ENCODE measurements around the gene OPRM1.

Gene OPRM1

GRCh38 chr6:154123155-154123956 is 84.3 kb downstream of the OPRM1 start:
- H3K36me3 ChIP-seq (replicated peaks; ENCODE audit: low read depth, low read length): no peaks in the 10 kb centered on the region
- H3K9me3 ChIP-seq (ENCODE audit: insufficient read depth, low read length): no peaks in the 10 kb centered on the region
- no peak overlapping the region for H3K9ac ChIP-seq (ENCODE audit: low read length)
- TF ChIP-seq EZH2phosphoT487 (IDR thresholded peaks at IDR 0.05; ENCODE audit: low read depth) (no peak), CTCF (IDR thresholded peaks at IDR 0.05; ENCODE audit: low read depth, low read length) (no peak)
- no peak overlapping the region for H3K4me2 ChIP-seq (ENCODE audit: low read length)
- H3K4me3 ChIP-seq (ENCODE audit: low read length): no peak overlapping the region
- H2AFZ ChIP-seq (ENCODE audit: low read depth, low read length): no peak overlapping the region
- peaks cover 2% of the 10 kb centered on the region; the same call in 1 of the 2 replicates for H3K27me3 ChIP-seq (ENCODE audit: low read depth, low read length)
- H3K4me1 ChIP-seq (ENCODE audit: low read length): peaks cover 3% of the 10 kb centered on the region; the same call in 1 of the 2 replicates
- no peaks in the 10 kb centered on the region for H3K79me2 ChIP-seq (ENCODE audit: low read length)
- no peaks in the 10 kb centered on the region for H4K20me1 ChIP-seq (ENCODE audit: insufficient read depth, low read length)
- no peak overlapping the region for H3K27ac ChIP-seq (ENCODE audit: low read length)

- no peaks in the 10 kb centered on the region for H3K36me3 ChIP-seq (replicated peaks; ENCODE audit: low read depth, low read length)
- H3K27ac ChIP-seq (ENCODE audit: low read length): no peak overlapping the region
- H3K9me3 ChIP-seq (ENCODE audit: insufficient read depth, low read length): no peaks in the 10 kb centered on the region
- no peak overlapping the region for H2AFZ ChIP-seq (ENCODE audit: low read depth, low read length)
- H3K79me2 ChIP-seq (ENCODE audit: low read length): no peaks in the 10 kb centered on the region
- H3K4me1 ChIP-seq (ENCODE audit: low read length): peaks cover 19% of the 10 kb centered on the region
- H3K4me3 ChIP-seq (ENCODE audit: low read length): no peak overlapping the region
- H3K27me3 ChIP-seq (ENCODE audit: low read depth, low read length): peaks cover 2% of the 10 kb centered on the region; the same call in 1 of the 2 replicates
- no peaks in the 10 kb centered on the region for H4K20me1 ChIP-seq (ENCODE audit: insufficient read depth, low read length)
- H3K4me2 ChIP-seq (ENCODE audit: low read length): no peak overlapping the region
- no peak overlapping the region for H3K9ac ChIP-seq (ENCODE audit: low read length)
- TF ChIP-seq CTCF (IDR thresholded peaks at IDR 0.05; ENCODE audit: low read depth, low read length) (no peak), EZH2phosphoT487 (IDR thresholded peaks at IDR 0.05; ENCODE audit: low read depth) (no peak)
Measured at GRCh38 chr6:154125421-154125820, 86.4 kb downstream of the OPRM1 start.

DNA sequence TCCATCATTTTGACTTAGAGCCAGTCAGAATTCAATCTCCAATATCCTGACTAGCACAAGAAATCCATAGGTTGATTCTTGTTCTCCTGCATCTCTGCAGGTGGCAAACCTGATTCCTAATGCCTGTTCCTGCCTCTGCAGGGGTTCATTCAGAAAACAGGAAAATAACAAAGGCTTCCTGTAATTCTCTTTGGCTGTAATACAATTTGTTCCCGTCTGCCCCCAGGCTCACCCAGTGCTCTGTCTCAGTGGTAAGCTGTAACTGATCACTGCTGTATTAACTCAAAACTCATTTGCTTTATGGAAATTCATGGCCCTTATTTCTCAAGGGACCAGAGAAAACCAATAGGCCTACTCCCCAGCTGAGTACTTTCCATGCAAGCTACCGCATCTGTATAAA is 88.6 kb downstream of the OPRM1 start:
- Histone ChIP-seq H3K4me1 (ENCODE audit: low read length) (peaks cover 19% of the 10 kb centered on the region), H2AFZ (ENCODE audit: low read depth, low read length) (no peak overlapping the region), H3K4me2 (ENCODE audit: low read length) (no peak overlapping the region), H3K4me3 (ENCODE audit: low read length) (no peak overlapping the region), H4K20me1 (ENCODE audit: insufficient read depth, low read length) (no peaks in the 10 kb centered on the region), H3K79me2 (ENCODE audit: low read length) (no peaks in the 10 kb centered on the region), H3K27me3 (ENCODE audit: low read depth, low read length) (no peaks in the 10 kb centered on the region), H3K27ac (ENCODE audit: low read length) (no peak overlapping the region), H3K9me3 (ENCODE audit: insufficient read depth, low read length) (no peaks in the 10 kb centered on the region), H3K9ac (ENCODE audit: low read length) (no peak overlapping the region), H3K36me3 (replicated peaks; ENCODE audit: low read depth, low read length) (no peaks in the 10 kb centered on the region)
- TF ChIP-seq CTCF (IDR thresholded peaks at IDR 0.05; ENCODE audit: low read depth, low read length): no peak
- no peak for TF ChIP-seq EZH2phosphoT487 (IDR thresholded peaks at IDR 0.05; ENCODE audit: low read depth)

DNA sequence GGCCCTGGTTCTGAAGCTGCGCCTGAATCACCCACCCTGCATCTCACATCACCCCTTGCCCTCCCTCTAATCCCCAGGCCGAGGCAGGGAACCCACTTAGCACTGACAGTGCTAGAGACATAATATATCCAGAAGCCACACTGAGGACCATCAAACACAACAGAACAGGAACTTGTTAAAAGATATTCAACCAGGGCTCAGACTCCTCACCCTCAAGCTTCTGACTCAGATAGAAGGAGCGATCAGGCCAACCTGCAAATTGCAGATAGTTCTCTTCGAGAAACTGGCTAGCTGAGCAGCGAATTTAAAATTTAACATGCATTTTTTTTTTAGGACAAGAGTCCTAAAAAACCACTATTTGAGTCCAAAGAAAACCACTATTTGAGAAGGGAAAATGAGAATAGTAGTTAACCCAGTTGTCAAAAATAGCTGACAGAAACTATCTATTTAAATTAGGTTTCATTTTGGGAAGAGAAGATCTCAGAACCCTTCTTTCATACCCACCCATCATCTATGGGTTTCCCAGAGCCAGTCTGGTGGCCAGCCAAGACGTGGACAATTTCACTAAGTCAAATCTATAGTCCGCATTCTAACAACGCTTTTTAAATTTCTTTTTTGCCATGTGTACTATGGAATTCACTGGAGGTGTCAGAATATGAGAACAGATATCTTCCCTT is 95.6 kb downstream of the OPRM1 start:
- Histone ChIP-seq H3K9me3 (ENCODE audit: insufficient read depth, low read length) (no peaks in the 10 kb centered on the region), H3K4me2 (ENCODE audit: low read length) (peak overlapping the region; percentile 51), H2AFZ (ENCODE audit: low read depth, low read length) (no peak overlapping the region), H3K4me1 (ENCODE audit: low read length) (peaks cover 18% of the 10 kb centered on the region), H3K27me3 (ENCODE audit: low read depth, low read length) (no peaks in the 10 kb centered on the region), H3K36me3 (replicated peaks; ENCODE audit: low read depth, low read length) (no peaks in the 10 kb centered on the region), H4K20me1 (ENCODE audit: insufficient read depth, low read length) (no peaks in the 10 kb centered on the region), H3K79me2 (ENCODE audit: low read length) (no peaks in the 10 kb centered on the region), H3K4me3 (ENCODE audit: low read length) (0 out of 2 replicates have a peak overlapping the region, but pooled peaks have one; percentile 21), H3K9ac (ENCODE audit: low read length) (no peak overlapping the region), H3K27ac (ENCODE audit: low read length) (no peak overlapping the region)
- TF ChIP-seq EZH2phosphoT487 (IDR thresholded peaks at IDR 0.05; ENCODE audit: low read depth) (no peak), CTCF (IDR thresholded peaks at IDR 0.05; ENCODE audit: low read depth, low read length) (no peak)

Measured in OCI-LY3 (cell line).